ENCODE measurements around the gene PRUNE1.

PRUNE1 gene

GRCh38 chr1:151007853-151008243 is 401 bp upstream of the PRUNE1 start:
- DNase-seq = no peak

- DNase-seq = no peak
Observed at GRCh38 chr1:151009206-151009587, 948 bp downstream of the PRUNE1 start.

- DNase-seq = no peak
Observed at GRCh38 chr1:151009674-151010345, 1.6 kb downstream of the PRUNE1 start.

- no peak for DNase-seq
Observed at GRCh38 chr1:151010346-151010726, 2.1 kb downstream of the PRUNE1 start.

GRCh38 chr1:151011154-151011850 is 3.1 kb downstream of the PRUNE1 start:
- DNase-seq = no peak

GRCh38 chr1:151012684-151013471 is 4.6 kb downstream of the PRUNE1 start:
- no peak for DNase-seq

- no peak for DNase-seq
Observed at GRCh38 chr1:151013518-151013917, 5.3 kb downstream of the PRUNE1 start.

- DNase-seq = peak; percentile 23
Observed at GRCh38 chr1:151024540-151025146, 16.4 kb downstream of the PRUNE1 start.

- DNase-seq = no peak
Observed at GRCh38 chr1:151026460-151026859, 18.2 kb downstream of the PRUNE1 start.

GRCh38 chr1:151032164-151032563 is 23.9 kb downstream of the PRUNE1 start:
- no peak for DNase-seq

GRCh38 chr1:151035167-151035566 is 26.9 kb downstream of the PRUNE1 start:
- no peak for DNase-seq

- no peak for DNase-seq
Observed at GRCh38 chr1:151036356-151036755, 28.1 kb downstream of the PRUNE1 start, which contains the start of gene BNIPL. BNIPL (plus strand) TSS chr1:151036586; CDS start chr1:151036726, 140 bp downstream.

GRCh38 chr1:151037032-151037431 is 28.8 kb downstream of the PRUNE1 start:
- no peak for DNase-seq

GRCh38 chr1:151039521-151039920 is 31.3 kb downstream of the PRUNE1 start:
- DNase-seq = no peak

- DNase-seq = no peak
Observed at GRCh38 chr1:151043163-151043562, 34.9 kb downstream of the PRUNE1 start.

- peak; percentile 32 for DNase-seq
Observed at GRCh38 chr1:151047591-151047924, 39.3 kb downstream of the PRUNE1 start, which contains the start of gene C1orf56. C1orf56 (plus strand) TSS chr1:151047751; CDS start chr1:151047848, 97 bp downstream.

- peak; percentile 24 for DNase-seq
Observed at GRCh38 chr1:151047925-151048644, 39.8 kb downstream of the PRUNE1 start.

GRCh38 chr1:151048645-151049032 is 40.4 kb downstream of the PRUNE1 start:
- no peak for DNase-seq

- DNase-seq = no peak
Observed at GRCh38 chr1:151049458-151049857, 41.2 kb downstream of the PRUNE1 start.

GRCh38 chr1:151050051-151050688 is 41.9 kb downstream of the PRUNE1 start:
- no peak for DNase-seq

GRCh38 chr1:151051356-151052009 is 43.2 kb downstream of the PRUNE1 start:
- no peak for DNase-seq

Measured in NCI-H446 treated with DMSO at 0.1 percent for 48 hours (cell line).